Esophagus muscularis mucosa (tissue), 4 donors: ENCODE data around the gene HGD.

Source experiments
- EP300 ChIP-seq: sonication (generic); formaldehyde crosslinking; IDR thresholded peaks from one replicate; pipeline ENCODE4 v1.6.1; 2017; ENCODE audit warnings: antibody characterized with exemption
- POLR2A ChIP-seq: fragments of 450-650 bp; IDR thresholded peaks from one replicate; pipeline ENCODE4 v1.6.1; 2017; ENCODE audit warnings: antibody characterized with exemption, moderate library complexity, mild to moderate bottlenecking, low read depth
- POLR2AphosphoS5 ChIP-seq, 2 donors: sonication (generic); formaldehyde crosslinking; IDR thresholded peaks; one replicate each; pipeline ENCODE4 v1.6.1; 2017; ENCODE audit warnings: antibody characterized with exemption in 2 of 2
- TF ChIP-seq, protein P1 (sequence below), 3 experiments: fragments of 200-600 bp in 2 of 3; fragments of 450-650 bp in 1 of 3; sonication (generic) in 2 of 3; IDR thresholded peaks; one replicate each; pipeline ENCODE4 v1.5.1; 2017 to 2019; ENCODE audit warnings: antibody characterized with exemption in 3 of 3, mild to moderate bottlenecking in 2 of 3, moderate library complexity in 1 of 3

DNA sequence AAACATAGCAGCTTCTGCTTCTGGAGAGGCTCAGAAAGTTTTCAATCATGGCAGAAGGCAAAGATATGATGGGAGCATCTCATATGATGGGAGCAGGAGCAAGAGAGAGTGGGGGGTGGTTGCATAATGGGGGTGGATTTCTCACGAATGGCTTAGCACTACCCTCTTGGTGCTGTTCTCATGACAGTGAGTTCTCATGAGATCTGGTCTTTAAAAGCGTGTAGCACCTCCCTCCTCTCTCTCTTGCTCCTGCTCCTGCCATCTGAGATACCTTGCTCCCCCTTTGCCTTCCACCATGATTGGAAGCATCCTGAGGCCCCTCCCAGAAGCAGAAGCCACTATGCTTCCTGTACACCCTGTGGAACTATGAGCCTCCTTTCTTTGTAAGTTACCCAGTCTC, 22.2 kb downstream of the HGD start:
- TF ChIP-seq, protein P1, sequence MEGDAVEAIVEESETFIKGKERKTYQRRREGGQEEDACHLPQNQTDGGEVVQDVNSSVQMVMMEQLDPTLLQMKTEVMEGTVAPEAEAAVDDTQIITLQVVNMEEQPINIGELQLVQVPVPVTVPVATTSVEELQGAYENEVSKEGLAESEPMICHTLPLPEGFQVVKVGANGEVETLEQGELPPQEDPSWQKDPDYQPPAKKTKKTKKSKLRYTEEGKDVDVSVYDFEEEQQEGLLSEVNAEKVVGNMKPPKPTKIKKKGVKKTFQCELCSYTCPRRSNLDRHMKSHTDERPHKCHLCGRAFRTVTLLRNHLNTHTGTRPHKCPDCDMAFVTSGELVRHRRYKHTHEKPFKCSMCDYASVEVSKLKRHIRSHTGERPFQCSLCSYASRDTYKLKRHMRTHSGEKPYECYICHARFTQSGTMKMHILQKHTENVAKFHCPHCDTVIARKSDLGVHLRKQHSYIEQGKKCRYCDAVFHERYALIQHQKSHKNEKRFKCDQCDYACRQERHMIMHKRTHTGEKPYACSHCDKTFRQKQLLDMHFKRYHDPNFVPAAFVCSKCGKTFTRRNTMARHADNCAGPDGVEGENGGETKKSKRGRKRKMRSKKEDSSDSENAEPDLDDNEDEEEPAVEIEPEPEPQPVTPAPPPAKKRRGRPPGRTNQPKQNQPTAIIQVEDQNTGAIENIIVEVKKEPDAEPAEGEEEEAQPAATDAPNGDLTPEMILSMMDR (IDR thresholded peaks at IDR 0.05): no peak
- TF ChIP-seq POLR2AphosphoS5 (IDR thresholded peaks at IDR 0.05): no peak
- no peak for TF ChIP-seq POLR2A
- no peak for TF ChIP-seq EP300
